GM12878 (cell line): ENCODE data around the gene CROCC. TPM values are rescaled to one million over a fixed set of nuclear protein-coding genes. Genes with fewer than 3 reads are reported as not detected.

ENCODE experiments used
- ATAC-seq: fragments of 200-7000 bp; cut with Tn5 transposase; 3 replicates; pipeline ENCODE4 v1.9.1; 2020; ENCODE audit warnings: mild to moderate bottlenecking, moderate library complexity
- BruUV-seq: library from RNA; stranded (reverse); fragments of 400-500 nt; replicated peaks from 2 replicates; lab custom pipeline; 2021; lab: Mats Ljungman, UMichigan
- CTCF ChIA-PET: fragments of 300-600 bp; sonication (Branson Sonifier 250); formaldehyde crosslinking; extraction: SDS; loops from one replicate; lab custom pipeline; 2021; ENCODE audit warnings: inconsistent platforms; lab: Yijun Ruan, JAX
- POLR2A ChIA-PET: fragments of 350-600 bp; formaldehyde crosslinking; extraction: SDS; loops from one replicate; lab custom pipeline; 2021; ENCODE audit warnings: inconsistent platforms; lab: Charles Lee
- RAD21 ChIA-PET: fragments of 300-600 bp; sonication (Branson Sonifier 250); formaldehyde crosslinking; loops from one replicate; lab custom pipeline; 2023; ENCODE audit warnings: antibody characterized with exemption; ENCODE audit not compliant: unreplicated experiment; lab: Charles Lee
- SMC1A ChIA-PET: fragments of 300-600 bp; sonication (Branson Sonifier 250); formaldehyde crosslinking; loops from one replicate; lab custom pipeline; 2023; ENCODE audit not compliant: unreplicated experiment, uncharacterized antibody; lab: Charles Lee
- DNase-seq: peaks from one replicate; pipeline ENCODE4 v3.0.0-alpha.2; 2011; ENCODE audit warnings: low read depth, low spot score
- FAIRE-seq: peaks from 3 replicates; lab custom pipeline; 2011; peaks lifted over from hg19 to GRCh38; lab: Jason Lieb, UNC
- H2AFZ ChIP-seq: 2 replicates; pipeline ENCODE4 v1.6.0; 2011; ENCODE audit warnings: low read depth, low read length, control low read depth; ENCODE audit not compliant: control insufficient read depth
- H3K27ac ChIP-seq: 2 replicates; pipeline ENCODE4 v1.5.1; 2011; ENCODE audit warnings: control low read depth; ENCODE audit not compliant: control insufficient read depth, insufficient read depth
- H3K27me3 ChIP-seq, 2 experiments: replicated peaks in 1 of 2; 2 replicates each; pipeline versions ENCODE4 v1.6.0 to v1.6.1; 2011; ENCODE audit warnings: low read length in 1 of 2; ENCODE audit not compliant: control insufficient read depth in 2 of 2, insufficient read depth in 2 of 2
- H3K36me3 ChIP-seq, 2 experiments: 2 replicates each; pipeline ENCODE4 v1.5.1; 2011; ENCODE audit warnings: low read length in 1 of 2; ENCODE audit not compliant: control insufficient read depth in 2 of 2, insufficient read depth in 2 of 2
- H3K4me1 ChIP-seq: 2 replicates; pipeline ENCODE4 v1.6.1; 2011; ENCODE audit warnings: mild to moderate bottlenecking, low read length, moderate library complexity, mixed read lengths; ENCODE audit not compliant: control insufficient read depth, insufficient read depth
- H3K4me2 ChIP-seq: 2 replicates; pipeline ENCODE4 v1.6.0; 2011; ENCODE audit warnings: control low read depth; ENCODE audit not compliant: control insufficient read depth, insufficient read depth
- H3K4me3 ChIP-seq: fragments of 200-600 bp; sonication (generic); 2 replicates; pipeline ENCODE4 v1.5.1; 2016
- H3K79me2 ChIP-seq: 2 replicates; pipeline ENCODE4 v1.6.0; 2011; ENCODE audit warnings: low read length; ENCODE audit not compliant: control insufficient read depth, insufficient read depth
- H3K9ac ChIP-seq: 2 replicates; pipeline ENCODE4 v1.8.0; 2011; ENCODE audit warnings: low read length, control low read depth, mixed read lengths; ENCODE audit not compliant: control insufficient read depth, insufficient read depth
- H3K9me3 ChIP-seq: replicated peaks from 3 replicates; pipeline ENCODE4 v1.5.1; 2011; ENCODE audit warnings: mild to moderate bottlenecking, low read length; ENCODE audit not compliant: control insufficient read depth, insufficient read depth
- H4K20me1 ChIP-seq: 2 replicates; pipeline ENCODE4 v1.6.0; 2011; ENCODE audit not compliant: control insufficient read depth, insufficient read depth
- CREM ChIP-seq: IDR thresholded peaks from 2 replicates; pipeline ENCODE4 v1.6.1; 2014; ENCODE audit warnings: antibody characterized with exemption, low read depth
- EED ChIP-seq: sonication (generic); IDR thresholded peaks from 2 replicates; pipeline ENCODE4 v1.6.1; 2016; ENCODE audit warnings: antibody characterized with exemption, low read depth
- JUND ChIP-seq: IDR thresholded peaks from 2 replicates; pipeline ENCODE4 v1.6.1; 2012; ENCODE audit warnings: low read depth, mild to moderate bottlenecking, low read length, improper control_type of control experiment, moderate library complexity
- KAT2A ChIP-seq: conservative IDR thresholded peaks from 2 replicates; pipeline ENCODE4 v1.6.1; 2011; ENCODE audit warnings: low read depth, low read length; ENCODE audit not compliant: control insufficient read depth
- LARP7 ChIP-seq: fragments of 450-650 bp; IDR thresholded peaks from 2 replicates; pipeline ENCODE4 v1.6.1; 2017; ENCODE audit warnings: mild to moderate bottlenecking
- NR2C1 ChIP-seq: fragments of 450-650 bp; IDR thresholded peaks from 2 replicates; pipeline ENCODE4 v1.6.1; 2017; ENCODE audit warnings: antibody characterized with exemption, mild to moderate bottlenecking, moderate library complexity
- RB1 ChIP-seq: fragments of 450-650 bp; formaldehyde crosslinking; IDR thresholded peaks from 2 replicates; pipeline ENCODE4 v1.6.1; 2017; ENCODE audit warnings: mild to moderate bottlenecking, borderline replicate concordance
- SP1 ChIP-seq: IDR thresholded peaks from one replicate; pipeline ENCODE4 v1.6.1; 2011; ENCODE audit warnings: low read depth, low read length
- TCF7 ChIP-seq: IDR thresholded peaks from 2 replicates; pipeline ENCODE4 v1.6.1; 2014; ENCODE audit warnings: antibody characterized with exemption, borderline replicate concordance
- YY1 ChIP-seq: IDR thresholded peaks from 2 replicates; pipeline ENCODE4 v1.6.1; 2011; ENCODE audit warnings: low read depth, mild to moderate bottlenecking, low read length
- WGBS: methylation state at CpG from one replicate; pipeline ENCODE4 v1.1.6; 2016; ENCODE audit warnings: low lambda C conversion rate; ENCODE audit not compliant: insufficient replicate concordance, insufficient coverage; ENCODE audit errors: missing lambda C conversion rate; 5-methylcytosine and 5-hydroxymethylcytosine counted together
- in situ Hi-C: fragments of 300-500 bp; cut with MboI; formaldehyde crosslinking; loops from 9 replicates; pipeline ENCODE4 v1.14.3; 2018; ENCODE audit warnings: mixed read lengths
- intact Hi-C: fragments of 100-400 bp; cut with micrococcal nuclease; formaldehyde crosslinking; loops from one replicate; pipeline ENCODE4 v1.14.2; 2022; ENCODE audit not compliant: unreplicated experiment
- polyA plus RNA-seq, 11 experiments: library from polyadenylated mRNA; depleted of rRNA in 4 of 11; unstranded in 6 of 11; stranded (reverse) in 5 of 11; fragments of >200 nt; fragmentation: Nextera tagmentation in 4 of 11; fragmentation: Illumina TruSeq in 1 of 11; extraction: Ambion mirVana in 4 of 11; extraction: Trizol in 1 of 11; gene quantifications; 1 replicate in 1 of 11; 2 replicates in 10 of 11; pipeline versions ENCODE4 v1.2.1 to v1.2.3, GENCODE V29; 2011 to 2016; ENCODE audit warnings: inconsistent platforms in 2 of 11, missing spikeins in 2 of 11, low read depth in 1 of 11
- total RNA-seq, 4 experiments: library from RNA; depleted of rRNA in 3 of 4; stranded (reverse); fragments of >200 nt in 3 of 4; fragmentation: Illumina TruSeq in 1 of 4; extraction: Trizol in 1 of 4; gene quantifications; 2 replicates each; pipeline versions ENCODE4 v1.2.1 to v1.2.3, GENCODE V29; 2013 to 2021
- TF ChIP-seq, protein P1 (sequence below): IDR thresholded peaks from 2 replicates; pipeline ENCODE4 v1.6.1; 2011; ENCODE audit warnings: borderline replicate concordance, low read depth, mild to moderate bottlenecking, moderate library complexity, mixed read lengths, low read length; ENCODE audit not compliant: insufficient read depth; ENCODE audit errors: extremely low read length
- TF ChIP-seq, protein P2 (sequence below): IDR thresholded peaks from 2 replicates; pipeline ENCODE4 v1.6.1; 2011; ENCODE audit warnings: mild to moderate bottlenecking, low read depth, low read length, moderate library complexity; ENCODE audit not compliant: insufficient replicate concordance

CROCC gene
- total and polyA plus RNA-seq, 10 of the 15 experiments (the other 5 are each of a cell fraction or from before 2014, with no cell fraction given): 0.04 to 5.5 (median 2.3) TPM

DNA sequence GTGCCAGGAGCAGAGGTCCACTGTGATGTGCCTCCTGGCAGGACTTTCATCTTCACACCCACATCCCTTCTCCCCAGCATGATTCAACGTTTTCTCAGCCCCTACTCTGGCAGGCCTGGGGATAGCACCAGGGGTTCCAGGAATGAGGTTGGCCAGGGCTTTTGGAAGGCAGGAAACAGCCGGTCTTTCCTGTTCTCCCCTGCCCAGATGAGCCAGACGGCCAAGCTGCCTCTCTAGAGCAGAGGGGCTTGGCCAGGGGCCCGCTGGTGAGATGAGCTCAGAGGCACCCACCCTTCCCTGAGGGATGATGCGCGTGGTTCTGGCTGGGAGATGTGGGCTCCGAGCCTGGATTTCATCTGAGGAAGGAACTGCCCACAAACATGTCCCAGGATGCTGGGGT, 63.0 kb downstream of the CROCC start:
- no peak for TF ChIP-seq EED
- TF ChIP-seq CREM: no peak
- TF ChIP-seq TCF7: no peak
- TF ChIP-seq, protein P1, sequence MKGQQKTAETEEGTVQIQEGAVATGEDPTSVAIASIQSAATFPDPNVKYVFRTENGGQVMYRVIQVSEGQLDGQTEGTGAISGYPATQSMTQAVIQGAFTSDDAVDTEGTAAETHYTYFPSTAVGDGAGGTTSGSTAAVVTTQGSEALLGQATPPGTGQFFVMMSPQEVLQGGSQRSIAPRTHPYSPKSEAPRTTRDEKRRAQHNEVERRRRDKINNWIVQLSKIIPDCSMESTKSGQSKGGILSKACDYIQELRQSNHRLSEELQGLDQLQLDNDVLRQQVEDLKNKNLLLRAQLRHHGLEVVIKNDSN: no peak
- TF ChIP-seq, protein P2, sequence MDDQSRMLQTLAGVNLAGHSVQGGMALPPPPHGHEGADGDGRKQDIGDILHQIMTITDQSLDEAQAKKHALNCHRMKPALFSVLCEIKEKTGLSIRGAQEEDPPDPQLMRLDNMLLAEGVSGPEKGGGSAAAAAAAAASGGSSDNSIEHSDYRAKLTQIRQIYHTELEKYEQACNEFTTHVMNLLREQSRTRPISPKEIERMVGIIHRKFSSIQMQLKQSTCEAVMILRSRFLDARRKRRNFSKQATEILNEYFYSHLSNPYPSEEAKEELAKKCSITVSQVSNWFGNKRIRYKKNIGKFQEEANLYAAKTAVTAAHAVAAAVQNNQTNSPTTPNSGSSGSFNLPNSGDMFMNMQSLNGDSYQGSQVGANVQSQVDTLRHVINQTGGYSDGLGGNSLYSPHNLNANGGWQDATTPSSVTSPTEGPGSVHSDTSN: no peak
- TF ChIP-seq SP1: no peak
- no peak for TF ChIP-seq LARP7
- TF ChIP-seq YY1: no peak
- no peak for TF ChIP-seq KAT2A
- no peak for TF ChIP-seq JUND
- TF ChIP-seq NR2C1: no peak
- TF ChIP-seq RB1: no peak
- TF ChIP-seq, all 136 proteins: peak for 0
- ChIA-PET SMC1A (no interaction called here), RAD21 (interaction anchor here (0.6 kb wide), 1 partner anchor 14 kb away, joined by 3 read pairs; no protein-coding TSS in a partner anchor), CTCF (interaction anchor here (1.0 to 1.2 kb wide), 2 partner anchors 22 to 24 kb away, joined by 3 to 5 read pairs; no protein-coding TSS in a partner anchor), POLR2A (no interaction called here)
- H3K4me1 ChIP-seq: no peaks in the 10 kb centered on the region
- H3K36me3 ChIP-seq: no peaks in the 10 kb centered on the region
- ATAC-seq: no peak
- BruUV-seq: no TSS peak
- no peak overlapping the region for H3K27ac ChIP-seq
- in situ Hi-C loops: no loop called here
- H3K9ac ChIP-seq: no peak overlapping the region
- FAIRE-seq: no peak
- no peak overlapping the region for H3K4me2 ChIP-seq
- H4K20me1 ChIP-seq: no peaks in the 10 kb centered on the region
- no peak overlapping the region for H2AFZ ChIP-seq
- no peak overlapping the region for H3K4me3 ChIP-seq
- no peaks in the 10 kb centered on the region for H3K9me3 ChIP-seq
- H3K79me2 ChIP-seq: no peaks in the 10 kb centered on the region
- no peak for DNase-seq
- peaks cover 5 to 8% of the 10 kb centered on the region in 2 experiments; a peak in 3 of 4 replicates for H3K27me3 ChIP-seq
- intact Hi-C loops: no loop called here
- 54% methylated on average over 7 of the region's 7 CpGs for WGBS
